ENCODE results near the gene TTC27.
"Not testable (repeated sequence)": the region's sequence is repeated elsewhere in the genome, so short reads cannot be mapped to it uniquely, and the experiment has no call there.

The TTC27 gene

GRCh38 chr2:32835148-32835547 lies 207.3 kb downstream of the TTC27 start:
- H3K27me3 Mint-ChIP-seq = no peaks in the 10 kb centered on the region
- DNase-seq (no peak), ATAC-seq (replicated peaks) (peak in 1 of 2 donors; percentile 57)
- H3K4me1 Mint-ChIP-seq = peaks cover 5 to 8% of the 10 kb centered on the region in 2 donors
- H3K4me3 Mint-ChIP-seq = no peak overlapping the region
- H3K36me3 Mint-ChIP-seq = no peaks in the 10 kb centered on the region
- no peak overlapping the region for H3K27ac Mint-ChIP-seq
- H3K9me3 Mint-ChIP-seq = no peaks in the 10 kb centered on the region

- no peak for DNase-seq
- ATAC-seq (replicated peaks) = no peak
- H3K27me3 Mint-ChIP-seq = no peaks in the 10 kb centered on the region
- no peak overlapping the region for H3K27ac Mint-ChIP-seq
- peaks cover 5 to 8% of the 10 kb centered on the region in 2 donors for H3K4me1 Mint-ChIP-seq
- no peaks in the 10 kb centered on the region for H3K9me3 Mint-ChIP-seq
- no peak overlapping the region for H3K4me3 Mint-ChIP-seq
- no peaks in the 10 kb centered on the region for H3K36me3 Mint-ChIP-seq
Measured at GRCh38 chr2:32836933-32837332, 209.1 kb downstream of the TTC27 start.

GRCh38 chr2:32838418-32838817 lies 210.6 kb downstream of the TTC27 start:
- Mint-ChIP-seq H3K27ac (no peak overlapping the region), H3K27me3 (no peaks in the 10 kb centered on the region), H3K4me3 (no peak overlapping the region), H3K36me3 (no peaks in the 10 kb centered on the region), H3K9me3 (no peaks in the 10 kb centered on the region), H3K4me1 (peaks cover 5 to 8% of the 10 kb centered on the region in 2 donors)
- DNase-seq (no peak), ATAC-seq (replicated peaks) (peak; percentile 71 to 85)

GRCh38 chr2:32838949-32839348 lies 211.1 kb downstream of the TTC27 start:
- ATAC-seq (replicated peaks) (no peak), DNase-seq (no peak)
- H3K27me3 Mint-ChIP-seq = no peaks in the 10 kb centered on the region
- no peak overlapping the region for H3K27ac Mint-ChIP-seq
- peaks cover 5 to 8% of the 10 kb centered on the region in 2 donors for H3K4me1 Mint-ChIP-seq
- no peaks in the 10 kb centered on the region for H3K9me3 Mint-ChIP-seq
- no peak overlapping the region for H3K4me3 Mint-ChIP-seq
- H3K36me3 Mint-ChIP-seq = no peaks in the 10 kb centered on the region

- no peaks in the 10 kb centered on the region for H3K36me3 Mint-ChIP-seq
- no peak overlapping the region for H3K4me3 Mint-ChIP-seq
- peaks cover 0 to 5% of the 10 kb centered on the region in 2 donors for H3K4me1 Mint-ChIP-seq
- peaks cover 7% of the 10 kb centered on the region in 2 donors for H3K9me3 Mint-ChIP-seq
- no peak overlapping the region for H3K27ac Mint-ChIP-seq
- DNase-seq = no peak
- H3K27me3 Mint-ChIP-seq = no peaks in the 10 kb centered on the region
- ATAC-seq (replicated peaks) = no peak
Measured at GRCh38 chr2:32841931-32842898, 214.4 kb downstream of the TTC27 start.

- no peak overlapping the region for H3K4me3 Mint-ChIP-seq
- DNase-seq = no peak
- ATAC-seq (replicated peaks) = no peak
- H3K9me3 Mint-ChIP-seq = peaks cover 7% of the 10 kb centered on the region in 2 donors
- H3K36me3 Mint-ChIP-seq = no peaks in the 10 kb centered on the region
- H3K27ac Mint-ChIP-seq = no peak overlapping the region
- H3K27me3 Mint-ChIP-seq = peaks cover 0 to 4% of the 10 kb centered on the region in 2 donors
- H3K4me1 Mint-ChIP-seq = peaks cover 0 to 2% of the 10 kb centered on the region in 2 donors
Measured at GRCh38 chr2:32843699-32844098, 215.8 kb downstream of the TTC27 start.

GRCh38 chr2:32844253-32844652 lies 216.4 kb downstream of the TTC27 start:
- Mint-ChIP-seq H3K27me3 (peaks cover 0 to 4% of the 10 kb centered on the region in 2 donors), H3K4me3 (no peak overlapping the region), H3K4me1 (no peaks in the 10 kb centered on the region), H3K36me3 (no peaks in the 10 kb centered on the region), H3K27ac (no peak overlapping the region), H3K9me3 (peaks cover 7% of the 10 kb centered on the region in 2 donors)
- DNase-seq (no peak), ATAC-seq (replicated peaks) (no peak)

- H3K36me3 Mint-ChIP-seq; H3K4me3 Mint-ChIP-seq; H3K4me1 Mint-ChIP-seq; DNase-seq; H3K9me3 Mint-ChIP-seq; ATAC-seq (replicated peaks); H3K27me3 Mint-ChIP-seq; H3K27ac Mint-ChIP-seq: not testable (repeated sequence)
Measured at GRCh38 chr2:32846274-32846673, 218.4 kb downstream of the TTC27 start.

GRCh38 chr2:32847734-32848133 lies 219.9 kb downstream of the TTC27 start:
- ATAC-seq (replicated peaks) = no peak
- Mint-ChIP-seq H3K36me3 (no peaks in the 10 kb centered on the region), H3K4me1 (no peaks in the 10 kb centered on the region), H3K9me3 (peaks cover 7% of the 10 kb centered on the region in 2 donors), H3K27ac (no peak overlapping the region), H3K27me3 (peaks cover 0 to 4% of the 10 kb centered on the region in 2 donors), H3K4me3 (no peak overlapping the region)
- no peak for DNase-seq

- ATAC-seq (replicated peaks) = no peak
Measured at GRCh38 chr2:32849456-32850194, 221.8 kb downstream of the TTC27 start.

GRCh38 chr2:32851777-32852439 lies 224.1 kb downstream of the TTC27 start:
- Mint-ChIP-seq H3K36me3 (no peaks in the 10 kb centered on the region), H3K4me3 (no peak overlapping the region), H3K9me3 (no peaks in the 10 kb centered on the region), H3K27ac (no peak overlapping the region), H3K27me3 (peaks cover 10 to 11% of the 10 kb centered on the region in 2 donors), H3K4me1 (no peaks in the 10 kb centered on the region)
- no peak for ATAC-seq (replicated peaks)
- DNase-seq = no peak

More at GRCh38 chr2:32849456-32850194, 221.8 kb downstream of the TTC27 start:
- no peak overlapping the region for H3K27ac Mint-ChIP-seq
- no peak overlapping the region for H3K4me3 Mint-ChIP-seq
- DNase-seq = no peak
- no peaks in the 10 kb centered on the region for H3K4me1 Mint-ChIP-seq
- peaks cover 6 to 7% of the 10 kb centered on the region in 2 donors for H3K9me3 Mint-ChIP-seq
- no peaks in the 10 kb centered on the region for H3K36me3 Mint-ChIP-seq
- H3K27me3 Mint-ChIP-seq = peaks cover 5 to 10% of the 10 kb centered on the region in 2 donors

GRCh38 chr2:32852856-32853255 lies 225.0 kb downstream of the TTC27 start:
- Mint-ChIP-seq H3K36me3 (no peaks in the 10 kb centered on the region), H3K27me3 (peaks cover 11 to 14% of the 10 kb centered on the region in 2 donors), H3K9me3 (no peaks in the 10 kb centered on the region), H3K4me1 (no peaks in the 10 kb centered on the region), H3K27ac (no peak overlapping the region), H3K4me3 (no peak overlapping the region)
- no peak for DNase-seq
- ATAC-seq (replicated peaks) = no peak

- Mint-ChIP-seq H3K9me3 (no peaks in the 10 kb centered on the region), H3K4me3 (no peak overlapping the region), H3K27me3 (peaks cover 11 to 12% of the 10 kb centered on the region in 2 donors), H3K27ac (no peak overlapping the region), H3K36me3 (no peaks in the 10 kb centered on the region), H3K4me1 (no peaks in the 10 kb centered on the region)
- DNase-seq (no peak), ATAC-seq (replicated peaks) (no peak)
Measured at GRCh38 chr2:32856891-32857290, 229.0 kb downstream of the TTC27 start.

- Mint-ChIP-seq H3K36me3 (no peaks in the 10 kb centered on the region), H3K4me3 (no peak overlapping the region), H3K9me3 (no peaks in the 10 kb centered on the region), H3K27me3 (peaks cover 11 to 12% of the 10 kb centered on the region in 2 donors), H3K4me1 (no peaks in the 10 kb centered on the region), H3K27ac (no peak overlapping the region)
- no peak for DNase-seq
- no peak for ATAC-seq (replicated peaks)
Measured at GRCh38 chr2:32858713-32859112, 230.9 kb downstream of the TTC27 start.

All from stimulated activated naive B cell treated with anti-CD40 and anti-IgM and Interleukin-4, amounts not matched to agents 10 μg/mL and 1 μg/mL and 100 μg/mL, for 72 hours (primary cell).